ENCODE data around the gene DPP6. TPM values are rescaled to one million over a fixed set of nuclear protein-coding genes. Genes with fewer than 3 reads are reported as not detected.

DPP6 gene
- total and polyA plus RNA-seq, 2 experiments from 2014 or later: not detected

DNA sequence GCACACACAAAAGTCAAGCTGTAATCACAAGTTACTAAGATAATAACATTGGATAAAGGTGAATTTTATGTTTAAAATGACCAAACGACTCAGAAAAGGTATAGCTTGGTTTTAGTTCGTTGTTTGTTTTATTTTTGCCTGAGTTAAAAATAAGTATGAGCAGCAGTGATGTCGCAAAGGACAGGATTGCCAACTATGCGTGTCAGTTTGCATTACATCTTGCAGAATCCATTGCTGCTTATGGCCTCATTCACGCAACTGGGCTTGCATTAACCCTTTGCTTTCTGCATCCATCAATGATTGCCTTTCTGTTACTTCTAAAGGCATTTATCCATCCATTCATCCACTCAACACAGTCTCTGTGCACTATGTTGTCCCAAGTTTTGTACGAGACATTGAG is 389.6 kb downstream of the DPP6 start (continued):
- TF ChIP-seq, protein P1, sequence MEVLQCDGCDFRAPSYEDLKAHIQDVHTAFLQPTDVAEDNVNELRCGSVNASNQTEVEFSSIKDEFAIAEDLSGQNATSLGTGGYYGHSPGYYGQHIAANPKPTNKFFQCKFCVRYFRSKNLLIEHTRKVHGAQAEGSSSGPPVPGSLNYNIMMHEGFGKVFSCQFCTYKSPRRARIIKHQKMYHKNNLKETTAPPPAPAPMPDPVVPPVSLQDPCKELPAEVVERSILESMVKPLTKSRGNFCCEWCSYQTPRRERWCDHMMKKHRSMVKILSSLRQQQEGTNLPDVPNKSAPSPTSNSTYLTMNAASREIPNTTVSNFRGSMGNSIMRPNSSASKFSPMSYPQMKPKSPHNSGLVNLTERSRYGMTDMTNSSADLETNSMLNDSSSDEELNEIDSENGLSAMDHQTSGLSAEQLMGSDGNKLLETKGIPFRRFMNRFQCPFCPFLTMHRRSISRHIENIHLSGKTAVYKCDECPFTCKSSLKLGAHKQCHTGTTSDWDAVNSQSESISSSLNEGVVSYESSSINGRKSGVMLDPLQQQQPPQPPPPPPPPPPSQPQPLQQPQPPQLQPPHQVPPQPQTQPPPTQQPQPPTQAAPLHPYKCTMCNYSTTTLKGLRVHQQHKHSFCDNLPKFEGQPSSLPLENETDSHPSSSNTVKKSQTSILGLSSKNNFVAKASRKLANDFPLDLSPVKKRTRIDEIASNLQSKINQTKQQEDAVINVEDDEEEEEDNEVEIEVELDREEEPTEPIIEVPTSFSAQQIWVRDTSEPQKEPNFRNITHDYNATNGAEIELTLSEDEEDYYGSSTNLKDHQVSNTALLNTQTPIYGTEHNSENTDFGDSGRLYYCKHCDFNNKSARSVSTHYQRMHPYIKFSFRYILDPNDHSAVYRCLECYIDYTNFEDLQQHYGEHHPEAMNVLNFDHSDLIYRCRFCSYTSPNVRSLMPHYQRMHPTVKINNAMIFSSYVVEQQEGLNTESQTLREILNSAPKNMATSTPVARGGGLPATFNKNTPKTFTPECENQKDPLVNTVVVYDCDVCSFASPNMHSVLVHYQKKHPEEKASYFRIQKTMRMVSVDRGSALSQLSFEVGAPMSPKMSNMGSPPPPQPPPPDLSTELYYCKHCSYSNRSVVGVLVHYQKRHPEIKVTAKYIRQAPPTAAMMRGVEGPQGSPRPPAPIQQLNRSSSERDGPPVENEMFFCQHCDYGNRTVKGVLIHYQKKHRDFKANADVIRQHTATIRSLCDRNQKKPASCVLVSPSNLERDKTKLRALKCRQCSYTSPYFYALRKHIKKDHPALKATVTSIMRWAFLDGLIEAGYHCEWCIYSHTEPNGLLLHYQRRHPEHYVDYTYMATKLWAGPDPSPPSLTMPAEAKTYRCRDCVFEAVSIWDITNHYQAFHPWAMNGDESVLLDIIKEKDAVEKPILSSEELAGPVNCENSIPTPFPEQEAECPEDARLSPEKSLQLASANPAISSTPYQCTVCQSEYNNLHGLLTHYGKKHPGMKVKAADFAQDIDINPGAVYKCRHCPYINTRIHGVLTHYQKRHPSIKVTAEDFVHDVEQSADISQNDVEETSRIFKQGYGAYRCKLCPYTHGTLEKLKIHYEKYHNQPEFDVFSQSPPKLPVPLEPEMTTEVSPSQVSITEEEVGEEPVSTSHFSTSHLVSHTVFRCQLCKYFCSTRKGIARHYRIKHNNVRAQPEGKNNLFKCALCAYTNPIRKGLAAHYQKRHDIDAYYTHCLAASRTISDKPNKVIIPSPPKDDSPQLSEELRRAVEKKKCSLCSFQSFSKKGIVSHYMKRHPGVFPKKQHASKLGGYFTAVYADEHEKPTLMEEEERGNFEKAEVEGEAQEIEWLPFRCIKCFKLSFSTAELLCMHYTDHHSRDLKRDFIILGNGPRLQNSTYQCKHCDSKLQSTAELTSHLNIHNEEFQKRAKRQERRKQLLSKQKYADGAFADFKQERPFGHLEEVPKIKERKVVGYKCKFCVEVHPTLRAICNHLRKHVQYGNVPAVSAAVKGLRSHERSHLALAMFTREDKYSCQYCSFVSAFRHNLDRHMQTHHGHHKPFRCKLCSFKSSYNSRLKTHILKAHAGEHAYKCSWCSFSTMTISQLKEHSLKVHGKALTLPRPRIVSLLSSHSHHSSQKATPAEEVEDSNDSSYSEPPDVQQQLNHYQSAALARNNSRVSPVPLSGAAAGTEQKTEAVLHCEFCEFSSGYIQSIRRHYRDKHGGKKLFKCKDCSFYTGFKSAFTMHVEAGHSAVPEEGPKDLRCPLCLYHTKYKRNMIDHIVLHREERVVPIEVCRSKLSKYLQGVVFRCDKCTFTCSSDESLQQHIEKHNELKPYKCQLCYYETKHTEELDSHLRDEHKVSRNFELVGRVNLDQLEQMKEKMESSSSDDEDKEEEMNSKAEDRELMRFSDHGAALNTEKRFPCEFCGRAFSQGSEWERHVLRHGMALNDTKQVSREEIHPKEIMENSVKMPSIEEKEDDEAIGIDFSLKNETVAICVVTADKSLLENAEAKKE (CRISPR knock-in tag; IDR thresholded peaks at IDR 0.05): no peak
- TF ChIP-seq ZNF114 (CRISPR knock-in tag; IDR thresholded peaks at IDR 0.05): no peak
- no peak for TF ChIP-seq CREB1 (CRISPR knock-in tag; IDR thresholded peaks at IDR 0.05; ENCODE audit: low read depth)

DNA sequence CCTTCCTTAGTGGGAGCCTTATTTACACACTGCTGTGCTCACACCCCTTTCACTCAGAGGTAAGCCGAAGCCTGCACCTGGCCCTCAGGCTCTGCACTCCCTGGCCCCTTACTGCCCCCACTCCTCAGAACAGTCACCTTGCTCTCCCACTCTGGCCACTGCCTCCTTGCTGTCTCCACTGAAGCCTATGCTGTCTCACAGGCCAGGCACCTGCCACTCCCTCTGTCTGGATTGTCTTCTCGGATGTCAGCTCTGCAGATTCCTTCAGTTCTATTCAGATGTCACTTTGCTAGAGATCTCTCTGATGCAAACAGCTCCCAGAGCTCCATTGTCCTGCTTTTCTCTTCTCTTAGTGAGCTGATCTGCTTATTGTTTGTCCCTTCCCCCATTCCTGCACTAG is 390.7 kb downstream of the DPP6 start:
- no peaks in the 10 kb centered on the region for H3F3A ChIP-seq (replicated peaks; ENCODE audit: low read depth)
- Mint-ChIP-seq H3K27ac (no peak overlapping the region), H3K27me3 (ENCODE audit: insufficient read depth, low read depth, poor library complexity) (peaks cover 2% of the 10 kb centered on the region), H3K36me3 (ENCODE audit: low read depth) (no peaks in the 10 kb centered on the region), H3K4me3 (no peak overlapping the region), H3K4me1 (peaks cover 9% of the 10 kb centered on the region), H3K9me3 (peaks cover 6% of the 10 kb centered on the region; the same call in 2 of the 3 replicates)
- no peak overlapping the region for H2AFZ ChIP-seq
- H3K4me1 ChIP-seq (ENCODE audit: insufficient read depth): no peaks in the 10 kb centered on the region
- H3K79me2 ChIP-seq (replicated peaks; ENCODE audit: insufficient read depth): no peaks in the 10 kb centered on the region
- no peaks in the 10 kb centered on the region for H4K20me1 ChIP-seq (replicated peaks; ENCODE audit: insufficient read depth)
- no peak overlapping the region for H3K4me2 ChIP-seq
- H3K27me3 ChIP-seq (ENCODE audit: insufficient read depth): no peaks in the 10 kb centered on the region
- H3K9me2 ChIP-seq (ENCODE audit: insufficient read depth): no peaks in the 10 kb centered on the region
- TF ChIP-seq EZH2phosphoT487 (IDR thresholded peaks at IDR 0.05; ENCODE audit: unreplicated experiment) (no peak), STAT1 (IDR thresholded peaks at IDR 0.05; ENCODE audit: unreplicated experiment) (no peak), CREB1 (CRISPR knock-in tag; IDR thresholded peaks at IDR 0.05; ENCODE audit: low read depth) (no peak), ZNF331 (CRISPR knock-in tag; IDR thresholded peaks at IDR 0.05; ENCODE audit: low read depth) (no peak), JUNB (IDR thresholded peaks at IDR 0.05; ENCODE audit: unreplicated experiment) (no peak), ZNF114 (CRISPR knock-in tag; IDR thresholded peaks at IDR 0.05) (no peak)
- TF ChIP-seq, protein P2, sequence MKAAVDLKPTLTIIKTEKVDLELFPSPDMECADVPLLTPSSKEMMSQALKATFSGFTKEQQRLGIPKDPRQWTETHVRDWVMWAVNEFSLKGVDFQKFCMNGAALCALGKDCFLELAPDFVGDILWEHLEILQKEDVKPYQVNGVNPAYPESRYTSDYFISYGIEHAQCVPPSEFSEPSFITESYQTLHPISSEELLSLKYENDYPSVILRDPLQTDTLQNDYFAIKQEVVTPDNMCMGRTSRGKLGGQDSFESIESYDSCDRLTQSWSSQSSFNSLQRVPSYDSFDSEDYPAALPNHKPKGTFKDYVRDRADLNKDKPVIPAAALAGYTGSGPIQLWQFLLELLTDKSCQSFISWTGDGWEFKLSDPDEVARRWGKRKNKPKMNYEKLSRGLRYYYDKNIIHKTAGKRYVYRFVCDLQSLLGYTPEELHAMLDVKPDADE (IDR thresholded peaks at IDR 0.05): no peak
- H3K4me3 ChIP-seq: no peak overlapping the region
- no peak overlapping the region for H3K27ac ChIP-seq (ENCODE audit: low read depth)
- no peaks in the 10 kb centered on the region; the same call in 1 of the 2 replicates for H3K36me3 ChIP-seq (ENCODE audit: insufficient read depth)
- ATAC-seq (peak; percentile 39; the same call in 2 of the 3 replicates), DNase-seq (ENCODE audit: low spot score) (no peak)
